Stimulated activated CD4-positive, alpha-beta T cell treated with anti-CD3 and anti-CD28 coated beads, Interleukin-12 subunit alpha, Interleukin-12 subunit beta, amount 100 ng/mL, for 24 hours (primary cell): ENCODE data around the gene TRIP10.
"Not testable (repeated sequence)": the region's sequence is repeated elsewhere in the genome, so short reads cannot be mapped to it uniquely, and the experiment has no call there.

Experiments
- DNase-seq, 2 experiments: peaks; one replicate each; pipeline ENCODE4 v3.0.0-alpha.2; 2020; ENCODE audit warnings: low read depth in 2 of 2

Gene TRIP10

GRCh38 chr19:6739390-6739882 is at the start of gene TRIP10:
Gene TRIP10 (plus strand): TSS chr19:6739680. CDS start chr19:6739762, 82 bp downstream.
- peak; percentile 70 to 71 for DNase-seq

- DNase-seq, result no peak
These were observed 49.2 kb upstream of the TRIP10 start for GRCh38 chr19:6690160-6690885.

- DNase-seq, result no peak
These were observed 48.1 kb upstream of the TRIP10 start for GRCh38 chr19:6691342-6691741.

GRCh38 chr19:6692027-6692426 is 47.5 kb upstream of the TRIP10 start:
- DNase-seq, result no peak

DNA sequence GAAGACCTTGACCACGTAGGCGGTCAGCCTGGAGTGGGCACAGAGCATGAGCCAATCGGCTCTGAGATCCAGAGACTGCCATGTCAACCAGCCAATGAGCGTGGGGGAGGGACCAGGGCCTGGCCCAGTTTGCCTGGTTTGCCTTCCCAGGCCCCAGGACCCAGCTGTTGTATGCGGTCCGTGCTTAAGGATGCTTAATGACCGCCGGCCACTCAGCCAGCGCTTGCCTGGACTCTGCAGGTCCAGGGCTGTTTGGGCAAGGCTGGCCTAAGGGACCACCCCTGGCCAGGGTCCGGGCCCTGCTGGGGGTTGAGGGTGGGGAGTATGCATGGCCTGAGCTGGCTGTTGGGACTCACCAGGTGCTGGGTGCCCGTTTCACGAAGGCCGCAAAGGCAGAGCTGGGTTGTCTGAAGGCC is 46.4 kb upstream of the TRIP10 start:
- DNase-seq, result no peak

GRCh38 chr19:6693681-6694080 is 45.8 kb upstream of the TRIP10 start:
- DNase-seq, result no peak

DNA sequence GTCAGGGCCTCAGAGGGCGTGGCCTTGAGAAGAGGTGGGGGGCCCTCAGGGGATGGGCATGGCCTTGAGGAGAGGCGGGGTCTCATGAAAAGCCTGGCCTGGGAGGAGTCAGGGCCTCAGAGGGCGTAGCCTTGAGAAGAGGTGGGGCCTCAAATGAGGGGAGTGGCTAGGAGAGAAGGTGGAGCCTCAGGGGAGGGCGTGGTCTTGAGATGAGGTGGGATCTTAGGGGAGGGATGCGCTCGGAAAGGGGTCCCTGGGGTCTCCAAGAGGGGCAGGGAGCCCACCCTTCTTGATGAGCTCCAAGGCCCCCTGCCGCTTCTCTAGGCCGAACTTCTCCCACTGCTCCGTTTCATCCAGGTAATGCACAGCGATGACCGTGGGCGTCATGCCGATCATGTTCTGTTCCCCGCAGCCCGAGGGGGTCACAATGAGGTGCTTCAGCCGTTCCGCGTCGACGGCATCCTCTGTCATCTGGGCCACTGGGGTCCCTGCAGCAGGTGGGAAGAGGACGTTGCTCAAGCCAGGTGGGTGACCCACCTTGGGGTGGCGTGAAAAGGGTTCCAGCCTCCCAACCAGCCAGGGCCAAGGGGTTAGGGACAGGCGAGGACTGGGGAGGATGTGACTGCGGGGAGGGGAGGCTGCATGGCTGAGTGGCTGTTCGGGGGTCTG is 45.2 kb upstream of the TRIP10 start:
- DNase-seq, result no peak

- DNase-seq, result no peak
These were observed 43.1 kb upstream of the TRIP10 start for GRCh38 chr19:6696239-6696820.

GRCh38 chr19:6697291-6697690 is 42.2 kb upstream of the TRIP10 start:
- no peak for DNase-seq

- no peak for DNase-seq
These were observed 39.5 kb upstream of the TRIP10 start for GRCh38 chr19:6699935-6700334.

DNA sequence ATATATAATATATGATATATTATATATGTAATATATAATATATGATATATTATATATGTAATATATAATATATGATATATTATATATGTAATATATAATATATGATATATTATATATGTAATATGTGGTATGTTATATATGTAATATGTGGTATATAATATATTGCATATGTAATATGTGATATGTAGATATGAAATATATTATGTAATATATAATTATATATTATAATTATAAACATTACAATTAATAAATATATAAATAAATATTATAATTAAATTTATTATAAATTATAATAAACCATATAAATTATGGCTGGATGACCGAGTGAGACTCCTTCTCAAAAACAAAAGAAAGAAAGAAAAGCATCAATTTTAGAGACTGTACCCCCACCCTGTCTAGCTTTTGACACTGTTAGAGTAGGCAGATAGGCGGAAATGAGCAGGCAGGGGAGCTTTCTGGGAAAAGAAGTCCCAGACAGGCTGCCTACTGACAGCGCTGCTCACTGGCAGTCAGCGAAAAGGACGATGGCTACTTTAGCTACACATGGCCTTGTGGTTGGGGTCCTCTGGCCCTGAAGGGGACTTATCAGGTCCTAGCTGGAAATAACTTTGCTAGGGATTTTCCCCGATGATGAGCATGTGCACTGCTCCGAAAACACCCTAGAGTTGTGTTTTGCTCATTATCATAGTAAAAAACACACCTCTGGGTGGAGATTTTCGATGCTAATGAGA is 38.7 kb upstream of the TRIP10 start:
- DNase-seq, result no peak

DNA sequence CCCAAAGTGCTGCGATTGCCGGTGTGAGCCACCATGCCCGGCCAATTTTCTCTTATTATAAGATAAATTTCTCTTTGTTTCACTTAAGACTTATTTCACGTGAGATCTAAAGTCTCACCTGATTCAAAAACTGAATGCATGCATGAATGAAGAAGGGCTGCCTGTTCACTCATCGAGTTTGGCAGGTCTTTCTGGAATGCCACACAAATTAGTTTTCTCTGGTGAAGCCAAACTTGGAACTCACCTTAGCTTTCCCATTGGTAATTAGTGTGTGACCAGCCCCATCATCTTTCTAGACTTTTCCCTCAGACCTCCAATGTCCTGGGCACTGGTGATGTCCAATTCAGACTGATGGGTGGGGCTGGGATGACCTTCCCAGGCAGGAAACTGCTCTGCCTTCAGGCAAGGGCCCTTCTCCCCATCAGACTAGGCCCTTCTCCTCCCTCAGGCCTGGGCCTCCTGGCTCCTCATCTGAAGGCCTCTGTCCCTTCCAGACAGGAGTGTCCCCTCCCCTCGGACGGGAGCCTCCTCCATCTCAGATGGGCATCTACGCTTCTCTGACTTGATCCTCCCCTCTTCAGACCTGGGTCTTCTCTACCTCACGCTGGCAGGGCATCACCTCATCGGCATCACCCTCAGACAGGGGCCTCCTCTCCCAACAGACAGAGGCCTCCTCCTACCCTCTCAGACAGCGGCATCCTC is 33.4 kb upstream of the TRIP10 start:
- no peak for DNase-seq

- no peak for DNase-seq
These were observed 32.9 kb upstream of the TRIP10 start for GRCh38 chr19:6706633-6706958.

DNA sequence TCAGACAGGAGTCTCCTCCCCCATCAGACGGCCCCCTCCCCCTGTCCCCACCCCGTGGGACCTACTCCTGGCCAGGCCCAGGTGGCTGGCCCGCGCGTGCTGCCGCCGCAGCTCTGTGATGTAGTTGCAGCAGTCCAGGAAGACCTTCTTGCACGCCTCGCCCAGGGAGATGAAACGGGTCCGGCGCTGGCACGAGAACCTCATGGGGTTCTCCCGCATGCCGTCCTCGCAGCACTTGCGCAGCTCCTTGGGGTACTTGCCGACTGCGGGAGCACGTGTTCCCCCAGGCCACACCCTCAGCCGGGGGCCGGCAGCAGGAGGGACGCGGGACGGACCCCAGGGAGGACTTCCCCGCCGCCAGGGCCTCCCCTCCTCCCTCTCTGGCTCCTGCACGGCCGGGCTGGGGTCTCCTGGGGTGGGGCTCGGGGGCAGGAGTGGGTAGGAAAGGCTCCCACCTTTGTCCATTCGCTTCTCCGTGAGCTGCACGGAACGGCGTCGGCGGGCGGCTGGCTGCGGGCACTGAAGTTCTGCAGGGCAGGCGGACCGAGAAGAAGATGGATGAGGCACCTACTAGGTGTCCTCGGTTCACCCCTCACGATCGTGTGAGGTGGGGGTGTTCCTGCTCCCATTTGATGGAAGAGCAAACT is 32.3 kb upstream of the TRIP10 start:
- no peak for DNase-seq

GRCh38 chr19:6707658-6708018 is 31.8 kb upstream of the TRIP10 start:
- DNase-seq, result no peak

- DNase-seq, result no peak
These were observed 31.1 kb upstream of the TRIP10 start for GRCh38 chr19:6708346-6708745.

GRCh38 chr19:6708913-6709312 is 30.6 kb upstream of the TRIP10 start:
- not testable (repeated sequence) for DNase-seq

DNA sequence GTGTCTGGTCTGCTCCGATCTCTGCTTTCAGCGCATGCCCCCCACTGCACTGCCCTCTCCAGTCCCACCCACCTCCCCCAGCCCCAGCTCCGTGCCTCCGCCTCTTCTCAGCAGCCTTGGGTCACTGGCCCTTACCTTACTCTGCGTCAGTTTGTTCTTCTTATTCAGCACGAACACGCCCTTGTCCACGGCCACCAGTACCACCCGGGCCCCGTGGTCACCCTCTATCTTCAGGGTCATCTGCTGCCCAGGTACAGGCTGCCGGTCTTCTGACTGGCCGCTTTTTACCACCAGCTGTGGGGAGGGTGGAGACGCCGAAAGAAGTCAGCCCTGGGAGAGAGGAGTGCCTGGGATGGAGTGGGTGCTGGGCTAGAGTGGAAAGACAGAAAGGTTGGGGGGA is 29.9 kb upstream of the TRIP10 start:
- no peak for DNase-seq

- no peak for DNase-seq
These were observed 29.0 kb upstream of the TRIP10 start for GRCh38 chr19:6710273-6711077.

DNA sequence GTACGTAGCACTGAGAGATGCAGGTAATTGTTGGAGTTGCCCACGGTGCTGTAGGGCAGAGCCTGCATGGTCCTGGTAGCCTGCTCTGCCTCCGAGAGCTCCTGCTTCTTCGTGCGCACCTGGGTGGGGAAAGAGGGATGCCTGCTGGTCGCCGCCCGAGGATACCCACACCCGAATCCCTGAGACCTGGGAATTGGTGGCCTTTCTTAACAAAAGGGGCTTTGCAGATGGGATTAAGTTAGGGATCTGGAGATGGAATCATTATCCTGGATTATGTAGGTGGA is 28.5 kb upstream of the TRIP10 start:
- DNase-seq, result no peak

- no peak for DNase-seq
These were observed 27.9 kb upstream of the TRIP10 start for GRCh38 chr19:6711605-6712004.
